GM12878 (cell line): ENCODE measurements around the gene SUPT6H. TPM values are rescaled to one million over a fixed set of nuclear protein-coding genes. Genes with fewer than 3 reads are reported as not detected.

Experiments
- ATAC-seq: fragments of 200-7000 bp; cut with Tn5 transposase; 3 replicates; pipeline ENCODE4 v1.9.1; 2020; ENCODE audit warnings: mild to moderate bottlenecking, moderate library complexity
- BruUV-seq: library from RNA; stranded (reverse); fragments of 400-500 nt; replicated peaks from 2 replicates; lab custom pipeline; 2021; lab: Mats Ljungman, UMichigan
- CTCF ChIA-PET: fragments of 300-600 bp; sonication (Branson Sonifier 250); formaldehyde crosslinking; extraction: SDS; loops from one replicate; lab custom pipeline; 2021; ENCODE audit warnings: inconsistent platforms; lab: Yijun Ruan, JAX
- POLR2A ChIA-PET: fragments of 350-600 bp; formaldehyde crosslinking; extraction: SDS; loops from one replicate; lab custom pipeline; 2021; ENCODE audit warnings: inconsistent platforms; lab: Charles Lee
- RAD21 ChIA-PET: fragments of 300-600 bp; sonication (Branson Sonifier 250); formaldehyde crosslinking; loops from one replicate; lab custom pipeline; 2023; ENCODE audit warnings: antibody characterized with exemption; ENCODE audit not compliant: unreplicated experiment; lab: Charles Lee
- SMC1A ChIA-PET: fragments of 300-600 bp; sonication (Branson Sonifier 250); formaldehyde crosslinking; loops from one replicate; lab custom pipeline; 2023; ENCODE audit not compliant: unreplicated experiment, uncharacterized antibody; lab: Charles Lee
- DNase-seq: peaks from one replicate; pipeline ENCODE4 v3.0.0-alpha.2; 2011; ENCODE audit warnings: low read depth, low spot score
- FAIRE-seq: peaks from 3 replicates; lab custom pipeline; 2011; peaks lifted over from hg19 to GRCh38; lab: Jason Lieb, UNC
- H2AFZ ChIP-seq: 2 replicates; pipeline ENCODE4 v1.6.0; 2011; ENCODE audit warnings: low read depth, low read length, control low read depth; ENCODE audit not compliant: control insufficient read depth
- H3K27ac ChIP-seq: 2 replicates; pipeline ENCODE4 v1.5.1; 2011; ENCODE audit warnings: control low read depth; ENCODE audit not compliant: control insufficient read depth, insufficient read depth
- H3K27me3 ChIP-seq, 2 experiments: replicated peaks in 1 of 2; 2 replicates each; pipeline versions ENCODE4 v1.6.0 to v1.6.1; 2011; ENCODE audit warnings: low read length in 1 of 2; ENCODE audit not compliant: control insufficient read depth in 2 of 2, insufficient read depth in 2 of 2
- H3K36me3 ChIP-seq, 2 experiments: 2 replicates each; pipeline ENCODE4 v1.5.1; 2011; ENCODE audit warnings: low read length in 1 of 2; ENCODE audit not compliant: control insufficient read depth in 2 of 2, insufficient read depth in 2 of 2
- H3K4me1 ChIP-seq: 2 replicates; pipeline ENCODE4 v1.6.1; 2011; ENCODE audit warnings: mild to moderate bottlenecking, low read length, moderate library complexity, mixed read lengths; ENCODE audit not compliant: control insufficient read depth, insufficient read depth
- H3K4me2 ChIP-seq: 2 replicates; pipeline ENCODE4 v1.6.0; 2011; ENCODE audit warnings: control low read depth; ENCODE audit not compliant: control insufficient read depth, insufficient read depth
- H3K4me3 ChIP-seq: fragments of 200-600 bp; sonication (generic); 2 replicates; pipeline ENCODE4 v1.5.1; 2016
- H3K79me2 ChIP-seq: 2 replicates; pipeline ENCODE4 v1.6.0; 2011; ENCODE audit warnings: low read length; ENCODE audit not compliant: control insufficient read depth, insufficient read depth
- H3K9ac ChIP-seq: 2 replicates; pipeline ENCODE4 v1.8.0; 2011; ENCODE audit warnings: low read length, control low read depth, mixed read lengths; ENCODE audit not compliant: control insufficient read depth, insufficient read depth
- H3K9me3 ChIP-seq: replicated peaks from 3 replicates; pipeline ENCODE4 v1.5.1; 2011; ENCODE audit warnings: mild to moderate bottlenecking, low read length; ENCODE audit not compliant: control insufficient read depth, insufficient read depth
- H4K20me1 ChIP-seq: 2 replicates; pipeline ENCODE4 v1.6.0; 2011; ENCODE audit not compliant: control insufficient read depth, insufficient read depth
- ATF2 ChIP-seq: IDR thresholded peaks from 2 replicates; pipeline ENCODE4 v1.6.1; 2012; ENCODE audit warnings: low read length, inconsistent platforms
- CHD1 ChIP-seq: IDR thresholded peaks from 2 replicates; pipeline ENCODE4 v1.6.1; 2012; ENCODE audit warnings: low read depth, low read length, improper control_type of control experiment
- CUX1 ChIP-seq: IDR thresholded peaks from 2 replicates; pipeline ENCODE4 v1.6.1; 2012; ENCODE audit warnings: improper control_type of control experiment, low read depth, low read length; ENCODE audit not compliant: insufficient replicate concordance
- EP300 ChIP-seq, 2 experiments: fragments of 150-350 bp in 1 of 2; IDR thresholded peaks; 2 replicates each; pipeline ENCODE4 v1.6.1; 2011 to 2012; ENCODE audit warnings: low read depth in 2 of 2, low read length in 2 of 2, borderline replicate concordance in 1 of 2, improper control_type of control experiment in 1 of 2, inconsistent platforms in 1 of 2; ENCODE audit not compliant: control insufficient read depth in 1 of 2
- SIN3A ChIP-seq: IDR thresholded peaks from 2 replicates; pipeline ENCODE4 v1.6.1; 2012; ENCODE audit warnings: low read depth, low read length, improper control_type of control experiment
- WGBS: methylation state at CpG from one replicate; pipeline ENCODE4 v1.1.6; 2016; ENCODE audit warnings: low lambda C conversion rate; ENCODE audit not compliant: insufficient replicate concordance, insufficient coverage; ENCODE audit errors: missing lambda C conversion rate; 5-methylcytosine and 5-hydroxymethylcytosine counted together
- in situ Hi-C: fragments of 300-500 bp; cut with MboI; formaldehyde crosslinking; loops from 9 replicates; pipeline ENCODE4 v1.14.3; 2018; ENCODE audit warnings: mixed read lengths
- intact Hi-C: fragments of 100-400 bp; cut with micrococcal nuclease; formaldehyde crosslinking; loops from one replicate; pipeline ENCODE4 v1.14.2; 2022; ENCODE audit not compliant: unreplicated experiment
- polyA plus RNA-seq, 11 experiments: library from polyadenylated mRNA; depleted of rRNA in 4 of 11; unstranded in 6 of 11; stranded (reverse) in 5 of 11; fragments of >200 nt; fragmentation: Nextera tagmentation in 4 of 11; fragmentation: Illumina TruSeq in 1 of 11; extraction: Ambion mirVana in 4 of 11; extraction: Trizol in 1 of 11; gene quantifications; 1 replicate in 1 of 11; 2 replicates in 10 of 11; pipeline versions ENCODE4 v1.2.1 to v1.2.3, GENCODE V29; 2011 to 2016; ENCODE audit warnings: inconsistent platforms in 2 of 11, missing spikeins in 2 of 11, low read depth in 1 of 11
- total RNA-seq, 4 experiments: library from RNA; depleted of rRNA in 3 of 4; stranded (reverse); fragments of >200 nt in 3 of 4; fragmentation: Illumina TruSeq in 1 of 4; extraction: Trizol in 1 of 4; gene quantifications; 2 replicates each; pipeline versions ENCODE4 v1.2.1 to v1.2.3, GENCODE V29; 2013 to 2021

SUPT6H gene
- total and polyA plus RNA-seq, 10 of the 15 experiments (the other 5 are each of a cell fraction or from before 2014, with no cell fraction given), result 1.7 to 58.8 (median 37.7) TPM

GRCh38 chr17:28686296-28686695, 24.3 kb downstream of the SUPT6H start:
- peaks cover 38 to 62% of the 10 kb centered on the region in 2 experiments for H3K36me3 ChIP-seq
- CTCF ChIA-PET, result no interaction called here
- intact Hi-C loops (no loop called here), in situ Hi-C loops (no loop called here)
- H3K9ac ChIP-seq, result no peak overlapping the region
- no peak for ATAC-seq
- no TSS peak for BruUV-seq
- no peaks in the 10 kb centered on the region for H3K79me2 ChIP-seq
- no peak overlapping the region for H2AFZ ChIP-seq
- no peak for DNase-seq
- no peak overlapping the region for H3K27ac ChIP-seq
- TF ChIP-seq SIN3A, result no peak
- TF ChIP-seq CUX1, result no peak
- TF ChIP-seq CHD1, result no peak
- no peak for TF ChIP-seq EP300 (IDR thresholded peaks at IDR 0.05; ENCODE audit: borderline replicate concordance in 1 of 2, control insufficient read depth in 1 of 2, low read depth in 2 of 2, low read length in 2 of 2)
- no peak for TF ChIP-seq ATF2
- no peaks in the 10 kb centered on the region for H3K27me3 ChIP-seq
- H3K9me3 ChIP-seq, result no peaks in the 10 kb centered on the region
- SMC1A ChIA-PET, result no interaction called here
- no peak overlapping the region for H3K4me2 ChIP-seq
- RAD21 ChIA-PET, result no interaction called here
- H4K20me1 ChIP-seq, result no peaks in the 10 kb centered on the region; the same call in 1 of the 2 replicates
- WGBS, result 86% methylated on average over 4 of the region's 4 CpGs
- no peaks in the 10 kb centered on the region for H3K4me1 ChIP-seq
- POLR2A ChIA-PET, result interaction anchor here (1.1 kb wide), 1 partner anchor 25 kb away, joined by 3 read pairs; the partner anchor contains the start of genes SDF2 and SUPT6H
- no peak for FAIRE-seq
- no peak overlapping the region for H3K4me3 ChIP-seq
